ENCODE data around the gene MEAK7.
A peak's percentile ranks its signal among the peaks of the same experiment; 100 is the strongest.

Gene MEAK7

GRCh38 chr16:84485255-84486010 lies 19.0 kb downstream of the MEAK7 start:
- no peak for DNase-seq

- peak; percentile 21 for DNase-seq
These were observed 19.7 kb downstream of the MEAK7 start for GRCh38 chr16:84484579-84485254.

- DNase-seq, result no peak
These were observed 20.4 kb downstream of the MEAK7 start for GRCh38 chr16:84483882-84484565.

- DNase-seq, result no peak
These were observed 21.2 kb downstream of the MEAK7 start for GRCh38 chr16:84482951-84483881.

GRCh38 chr16:84482001-84482891 lies 22.2 kb downstream of the MEAK7 start:
- DNase-seq, result no peak

GRCh38 chr16:84481051-84481735 lies 23.3 kb downstream of the MEAK7 start:
- DNase-seq, result no peak

- no peak for DNase-seq
These were observed 24.6 kb downstream of the MEAK7 start for GRCh38 chr16:84479716-84480450.

- DNase-seq, result no peak
These were observed 26.1 kb downstream of the MEAK7 start for GRCh38 chr16:84478172-84478947.

- DNase-seq, result no peak
These were observed 26.8 kb downstream of the MEAK7 start for GRCh38 chr16:84477661-84478060.

- DNase-seq, result no peak
These were observed 28.1 kb downstream of the MEAK7 start for GRCh38 chr16:84476401-84476800.

- no peak for DNase-seq
These were observed 28.7 kb downstream of the MEAK7 start for GRCh38 chr16:84475643-84476240.

- DNase-seq, result no peak
These were observed 32.5 kb downstream of the MEAK7 start for GRCh38 chr16:84471966-84472365.

GRCh38 chr16:84471316-84471715 lies 33.1 kb downstream of the MEAK7 start:
- DNase-seq, result no peak

GRCh38 chr16:84467709-84468108 lies 36.8 kb downstream of the MEAK7 start:
- DNase-seq, result no peak

- no peak for DNase-seq
These were observed 37.2 kb downstream of the MEAK7 start for GRCh38 chr16:84467256-84467655.

- no peak for DNase-seq
These were observed 37.8 kb downstream of the MEAK7 start for GRCh38 chr16:84466692-84467091.

- no peak for DNase-seq
These were observed 39.3 kb downstream of the MEAK7 start for GRCh38 chr16:84465154-84465553.

GRCh38 chr16:84464116-84464515 lies 40.3 kb downstream of the MEAK7 start:
- no peak for DNase-seq

GRCh38 chr16:84463221-84463620 lies 41.2 kb downstream of the MEAK7 start:
- no peak for DNase-seq
